ENCODE data around the gene ABHD10. TPM values are rescaled to one million over a fixed set of nuclear protein-coding genes. Genes with fewer than 3 reads are reported as not detected.

The ABHD10 gene
- total and polyA plus RNA-seq, 5 donors from 2014 or later, result 18.8 to 37.2 (median 34.3) TPM

DNA sequence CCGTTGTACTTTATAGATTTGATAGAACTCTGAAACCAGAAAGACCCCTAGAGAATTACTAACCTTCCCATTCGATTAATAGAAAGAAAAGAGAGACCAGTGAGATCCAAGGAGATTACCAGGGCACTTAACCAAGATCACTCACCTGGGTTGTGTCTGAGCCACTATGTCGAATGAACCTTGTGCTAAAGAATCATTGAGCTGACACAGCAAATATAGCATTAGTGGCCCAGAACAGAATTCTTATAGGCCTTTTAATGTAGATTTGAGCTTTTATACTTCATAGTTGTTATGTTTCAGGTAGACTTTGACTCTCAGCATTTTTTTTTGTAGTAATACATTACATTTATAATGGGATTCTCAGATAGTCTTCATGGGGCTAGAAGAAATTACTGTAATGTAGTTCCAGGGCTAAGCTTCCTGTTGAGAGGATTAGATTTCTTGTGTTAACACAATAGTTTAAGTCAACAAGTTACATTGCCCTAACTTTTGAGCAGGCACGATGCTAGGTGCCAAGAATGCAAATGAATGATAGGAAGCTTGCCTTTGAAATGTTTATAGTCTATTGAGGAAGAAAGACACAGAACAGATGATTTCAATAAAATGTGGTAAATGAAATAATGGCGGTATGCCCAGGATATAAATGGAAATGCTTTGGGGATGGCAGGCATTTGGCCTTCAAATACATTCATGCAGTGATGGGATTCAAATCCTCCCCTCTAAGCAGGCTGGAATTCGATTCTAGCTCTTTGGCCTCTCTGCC, 24.4 kb upstream of the ABHD10 start:
- DNase-seq (no peak), ATAC-seq (ENCODE audit: low read depth in 2 of 2) (no peak)
- H3K9me3 ChIP-seq (ENCODE audit: control insufficient read depth in 2 of 2, low read length in 2 of 2), result no peaks in the 10 kb centered on the region
- H3K27ac ChIP-seq (ENCODE audit: insufficient read depth, low read length, poor library complexity, severe bottlenecking), result no peak overlapping the region
- peaks cover 14% of the 10 kb centered on the region for H3K27me3 Mint-ChIP-seq
- no peaks in the 10 kb centered on the region for H3K36me3 Mint-ChIP-seq
- H3K4me3 Mint-ChIP-seq, result no peak overlapping the region
- H3K9me3 Mint-ChIP-seq, result peaks cover 0 to 1% (median 0%) of the 10 kb centered on the region in 7 donors
- H3K27me3 ChIP-seq (ENCODE audit: control insufficient read depth, insufficient read depth, low read length), result no peaks in the 10 kb centered on the region
- H3K27ac Mint-ChIP-seq, result no peak overlapping the region
- no peaks in the 10 kb centered on the region for H3K36me3 ChIP-seq (ENCODE audit: control insufficient read depth, insufficient read depth, low read length)
- no peaks in the 10 kb centered on the region for H3K4me1 ChIP-seq (ENCODE audit: control insufficient read depth, insufficient read depth, low read length, poor library complexity, severe bottlenecking)
- no peaks in the 10 kb centered on the region for H3K4me1 Mint-ChIP-seq
- H3K4me3 ChIP-seq (ENCODE audit: low read depth, low read length), result no peak overlapping the region

DNA sequence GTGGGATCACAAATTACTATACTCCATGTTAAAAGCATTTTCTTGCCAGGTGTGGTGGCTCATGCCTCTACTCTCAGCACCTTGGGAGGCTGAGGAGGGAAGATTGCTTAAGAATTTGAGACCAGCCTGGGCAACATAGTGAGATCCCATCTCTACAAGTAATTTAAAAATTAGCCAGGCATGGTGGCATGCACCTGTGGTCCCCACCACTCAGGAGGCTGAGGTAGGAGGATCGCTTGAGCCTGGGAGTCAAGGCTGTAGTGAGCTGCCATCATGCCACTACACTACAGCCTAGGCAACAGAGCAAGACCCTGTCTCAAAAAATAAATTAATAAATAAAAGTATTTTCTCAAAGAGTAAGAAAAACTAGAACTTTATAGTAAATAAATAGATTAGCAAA, 22.9 kb upstream of the ABHD10 start:
- Histone ChIP-seq H3K27me3 (ENCODE audit: control insufficient read depth, insufficient read depth, low read length) (no peaks in the 10 kb centered on the region), H3K27ac (ENCODE audit: insufficient read depth, low read length, poor library complexity, severe bottlenecking) (no peak overlapping the region), H3K9me3 (ENCODE audit: control insufficient read depth in 2 of 2, low read length in 2 of 2) (no peaks in the 10 kb centered on the region), H3K4me3 (ENCODE audit: low read depth, low read length) (no peak overlapping the region), H3K36me3 (ENCODE audit: control insufficient read depth, insufficient read depth, low read length) (no peaks in the 10 kb centered on the region), H3K4me1 (ENCODE audit: control insufficient read depth, insufficient read depth, low read length, poor library complexity, severe bottlenecking) (no peaks in the 10 kb centered on the region)
- Mint-ChIP-seq H3K27ac (no peak overlapping the region), H3K36me3 (no peaks in the 10 kb centered on the region), H3K9me3 (peaks cover 0 to 1% (median 0%) of the 10 kb centered on the region in 7 donors), H3K4me1 (no peaks in the 10 kb centered on the region), H3K4me3 (no peak overlapping the region), H3K27me3 (peaks cover 14% of the 10 kb centered on the region)
- no peak for DNase-seq
- ATAC-seq (ENCODE audit: low read depth in 2 of 2), result no peak

DNA sequence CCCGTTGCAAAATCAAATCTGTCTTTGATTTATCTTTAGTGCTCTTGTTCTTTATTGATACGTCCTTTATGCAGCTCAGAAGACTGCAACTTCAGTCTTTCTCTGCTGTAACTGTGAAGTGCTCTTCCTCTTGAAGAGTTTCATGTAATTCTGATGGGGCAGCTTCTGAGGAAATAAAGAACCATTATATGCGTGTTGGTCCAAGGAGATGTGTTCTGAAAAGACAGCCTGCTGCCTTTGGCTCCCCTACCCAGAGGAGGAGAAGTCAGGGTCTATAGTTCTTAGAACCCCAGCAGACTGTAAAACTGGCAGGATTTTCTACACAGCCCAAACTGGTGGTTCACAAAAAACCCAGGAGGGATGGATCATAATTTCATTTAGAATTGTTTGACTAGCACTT, 22.4 kb upstream of the ABHD10 start:
- ATAC-seq (ENCODE audit: low read depth in 2 of 2), result no peak
- no peak for DNase-seq
- peaks cover 14% of the 10 kb centered on the region for H3K27me3 Mint-ChIP-seq
- H3K36me3 Mint-ChIP-seq, result no peaks in the 10 kb centered on the region
- no peaks in the 10 kb centered on the region for H3K4me1 Mint-ChIP-seq
- Histone ChIP-seq H3K27me3 (ENCODE audit: control insufficient read depth, insufficient read depth, low read length) (no peaks in the 10 kb centered on the region), H3K4me1 (ENCODE audit: control insufficient read depth, insufficient read depth, low read length, poor library complexity, severe bottlenecking) (no peaks in the 10 kb centered on the region), H3K4me3 (ENCODE audit: low read depth, low read length) (no peak overlapping the region), H3K36me3 (ENCODE audit: control insufficient read depth, insufficient read depth, low read length) (no peaks in the 10 kb centered on the region), H3K27ac (ENCODE audit: insufficient read depth, low read length, poor library complexity, severe bottlenecking) (no peak overlapping the region), H3K9me3 (ENCODE audit: control insufficient read depth in 2 of 2, low read length in 2 of 2) (no peaks in the 10 kb centered on the region)
- H3K27ac Mint-ChIP-seq, result no peak overlapping the region
- peaks cover 0 to 1% (median 0%) of the 10 kb centered on the region in 7 donors for H3K9me3 Mint-ChIP-seq
- no peak overlapping the region for H3K4me3 Mint-ChIP-seq

DNA sequence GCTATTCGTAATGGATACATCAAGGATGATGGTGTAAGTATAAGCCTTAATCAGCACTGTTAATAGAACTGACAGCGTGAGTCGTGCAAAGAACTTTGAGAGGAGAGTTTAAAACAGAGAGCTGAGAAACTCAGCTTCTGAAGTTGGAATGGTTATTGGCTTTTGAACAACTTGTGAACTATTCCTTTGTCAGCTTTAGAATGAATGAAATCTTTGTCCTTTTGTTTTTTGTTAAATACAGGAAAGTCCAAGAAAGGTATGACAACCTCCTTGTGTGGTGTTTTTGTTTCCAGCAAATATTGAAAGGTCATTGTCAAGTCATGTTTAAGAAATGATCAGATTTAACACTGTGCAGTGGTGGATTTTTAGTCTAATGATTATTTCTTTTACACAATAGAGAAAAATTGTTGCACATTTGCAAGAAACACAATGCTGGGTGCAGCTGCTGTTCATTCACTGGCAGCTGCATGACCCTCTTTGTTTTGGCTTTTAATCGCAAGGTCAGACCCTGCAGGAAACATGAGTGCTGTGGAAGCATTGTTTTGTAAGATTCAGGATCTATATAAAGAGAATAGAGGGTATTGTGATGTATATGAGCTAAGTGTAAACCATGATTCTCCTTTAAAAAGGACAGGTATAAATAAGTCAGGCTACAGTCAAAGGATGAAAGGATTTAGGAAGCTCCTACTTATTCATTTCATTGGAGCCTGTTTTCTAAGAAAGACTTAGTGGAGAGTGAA, 21.7 kb upstream of the ABHD10 start:
- H3K27ac Mint-ChIP-seq, result peak overlapping the region in 1 of 3 donors; percentile 17
- DNase-seq (no peak), ATAC-seq (ENCODE audit: low read depth in 2 of 2) (no peak)
- no peaks in the 10 kb centered on the region for H3K36me3 Mint-ChIP-seq
- no peaks in the 10 kb centered on the region for H3K4me1 Mint-ChIP-seq
- Histone ChIP-seq H3K9me3 (ENCODE audit: control insufficient read depth in 2 of 2, low read length in 2 of 2) (no peaks in the 10 kb centered on the region), H3K27ac (ENCODE audit: insufficient read depth, low read length, poor library complexity, severe bottlenecking) (no peak overlapping the region), H3K4me1 (ENCODE audit: control insufficient read depth, insufficient read depth, low read length, poor library complexity, severe bottlenecking) (no peaks in the 10 kb centered on the region), H3K4me3 (ENCODE audit: low read depth, low read length) (no peak overlapping the region), H3K27me3 (ENCODE audit: control insufficient read depth, insufficient read depth, low read length) (no peaks in the 10 kb centered on the region), H3K36me3 (ENCODE audit: control insufficient read depth, insufficient read depth, low read length) (no peaks in the 10 kb centered on the region)
- no peak overlapping the region for H3K4me3 Mint-ChIP-seq
- H3K9me3 Mint-ChIP-seq, result peaks cover 0 to 1% (median 0%) of the 10 kb centered on the region in 7 donors
- H3K27me3 Mint-ChIP-seq, result peaks cover 14% of the 10 kb centered on the region

DNA sequence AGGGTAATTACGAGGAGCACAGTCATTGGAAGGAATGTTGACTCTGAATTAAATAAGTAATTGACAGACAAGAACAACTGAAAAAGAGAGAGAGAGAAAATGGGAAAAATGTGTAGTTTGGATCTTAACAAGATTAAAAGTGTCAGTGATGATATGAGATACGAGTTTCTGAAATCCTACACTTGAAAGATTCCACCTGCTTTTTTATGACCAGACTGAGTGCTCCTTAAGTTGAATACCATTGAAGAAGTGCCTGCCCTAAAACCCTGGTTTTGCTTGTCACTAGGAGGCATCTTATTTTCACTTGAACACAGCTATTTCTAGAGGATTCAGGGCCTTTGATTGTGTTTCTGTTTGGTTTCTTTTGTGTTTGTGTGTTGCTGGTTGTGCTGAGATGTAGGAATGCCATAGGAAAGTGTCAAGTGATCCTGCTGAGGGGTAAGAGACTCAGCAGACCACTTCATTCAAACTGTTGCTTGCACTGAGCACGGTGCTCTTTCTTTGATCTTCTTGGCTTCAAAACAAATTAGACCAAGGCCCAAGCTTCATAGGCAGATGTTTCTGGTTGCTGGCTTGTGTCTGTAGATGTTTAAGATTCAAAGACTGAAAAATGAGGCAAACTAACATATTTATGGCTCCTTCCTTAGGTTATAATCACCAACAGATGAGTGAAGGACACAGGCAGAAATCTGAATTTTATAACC, 17.2 kb upstream of the ABHD10 start:
- no peak overlapping the region for H3K4me3 ChIP-seq (ENCODE audit: low read depth, low read length)
- Mint-ChIP-seq H3K4me3 (no peak overlapping the region), H3K4me1 (no peaks in the 10 kb centered on the region), H3K9me3 (peaks cover 0 to 1% (median 0%) of the 10 kb centered on the region in 7 donors), H3K27me3 (peaks cover 10% of the 10 kb centered on the region), H3K36me3 (no peaks in the 10 kb centered on the region), H3K27ac (peak overlapping the region in 1 of 3 donors; percentile 7)
- no peaks in the 10 kb centered on the region for H3K27me3 ChIP-seq (ENCODE audit: control insufficient read depth, insufficient read depth, low read length)
- H3K9me3 ChIP-seq (ENCODE audit: control insufficient read depth in 2 of 2, low read length in 2 of 2), result no peaks in the 10 kb centered on the region
- H3K27ac ChIP-seq (ENCODE audit: insufficient read depth, low read length, poor library complexity, severe bottlenecking), result no peak overlapping the region
- DNase-seq (no peak), ATAC-seq (ENCODE audit: low read depth in 2 of 2) (no peak)
- no peaks in the 10 kb centered on the region for H3K36me3 ChIP-seq (ENCODE audit: control insufficient read depth, insufficient read depth, low read length)
- H3K4me1 ChIP-seq (ENCODE audit: control insufficient read depth, insufficient read depth, low read length, poor library complexity, severe bottlenecking), result no peaks in the 10 kb centered on the region

DNA sequence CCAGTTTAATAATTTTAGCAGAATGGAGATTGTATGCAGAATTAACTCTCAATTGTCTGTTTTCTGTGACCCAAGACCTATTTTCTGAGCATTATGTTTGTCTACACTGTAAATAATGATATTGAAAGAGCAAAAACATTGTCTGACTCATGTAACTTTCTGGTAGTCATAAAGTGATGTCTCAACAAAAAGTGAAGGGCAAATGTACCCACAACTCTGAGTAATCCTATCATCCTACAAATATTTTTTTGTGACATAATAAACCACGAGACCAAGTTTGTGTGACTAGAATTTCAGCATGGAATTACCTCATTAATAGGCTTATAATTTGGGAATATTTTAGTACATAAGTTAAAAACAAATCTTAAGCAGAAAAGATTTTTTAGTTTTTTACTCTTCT, 15.4 kb upstream of the ABHD10 start:
- H3K27me3 ChIP-seq (ENCODE audit: control insufficient read depth, insufficient read depth, low read length), result no peaks in the 10 kb centered on the region
- Mint-ChIP-seq H3K9me3 (peaks cover 0 to 1% (median 0%) of the 10 kb centered on the region in 7 donors), H3K27ac (no peak overlapping the region), H3K36me3 (no peaks in the 10 kb centered on the region), H3K4me1 (peaks cover 0 to 7% (median 2%) of the 10 kb centered on the region in 4 donors), H3K27me3 (no peaks in the 10 kb centered on the region), H3K4me3 (no peak overlapping the region)
- H3K9me3 ChIP-seq (ENCODE audit: control insufficient read depth in 2 of 2, low read length in 2 of 2), result no peaks in the 10 kb centered on the region
- ATAC-seq (ENCODE audit: low read depth in 2 of 2) (no peak), DNase-seq (peak in 1 of 3 donors; percentile 16)
- no peak overlapping the region for H3K27ac ChIP-seq (ENCODE audit: insufficient read depth, low read length, poor library complexity, severe bottlenecking)
- no peak overlapping the region for H3K4me3 ChIP-seq (ENCODE audit: low read depth, low read length)
- no peaks in the 10 kb centered on the region for H3K36me3 ChIP-seq (ENCODE audit: control insufficient read depth, insufficient read depth, low read length)
- H3K4me1 ChIP-seq (ENCODE audit: control insufficient read depth, insufficient read depth, low read length, poor library complexity, severe bottlenecking), result peaks cover 5% of the 10 kb centered on the region

DNA sequence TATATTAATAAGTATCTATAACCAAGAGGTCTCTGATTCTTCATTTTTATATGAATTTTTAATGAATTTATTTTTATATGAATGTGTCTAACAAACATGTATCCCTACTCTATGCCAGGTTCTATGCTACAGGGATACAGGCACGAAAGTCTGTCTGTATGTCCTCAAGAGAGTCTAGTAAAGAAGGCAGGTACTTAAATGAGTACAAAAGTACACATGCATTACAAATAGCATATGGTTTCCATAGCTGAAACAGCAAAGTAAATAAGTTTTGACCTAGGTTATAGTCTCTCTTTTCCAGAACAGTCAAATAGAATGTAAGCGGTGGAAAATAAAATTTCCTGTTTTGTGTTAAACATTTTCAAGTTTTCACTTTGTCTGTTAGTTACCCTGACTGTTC, 13.3 kb upstream of the ABHD10 start:
- no peak for DNase-seq
- no peak overlapping the region for H3K4me3 ChIP-seq (ENCODE audit: low read depth, low read length)
- H3K27me3 ChIP-seq (ENCODE audit: control insufficient read depth, insufficient read depth, low read length), result no peaks in the 10 kb centered on the region
- H3K4me1 ChIP-seq (ENCODE audit: control insufficient read depth, insufficient read depth, low read length, poor library complexity, severe bottlenecking), result peaks cover 5% of the 10 kb centered on the region
- H3K9me3 ChIP-seq (ENCODE audit: control insufficient read depth in 2 of 2, low read length in 2 of 2), result no peaks in the 10 kb centered on the region
- H3K4me1 Mint-ChIP-seq, result peaks cover 0 to 7% (median 2%) of the 10 kb centered on the region in 4 donors
- H3K36me3 ChIP-seq (ENCODE audit: control insufficient read depth, insufficient read depth, low read length), result no peaks in the 10 kb centered on the region
- H3K27ac ChIP-seq (ENCODE audit: insufficient read depth, low read length, poor library complexity, severe bottlenecking), result no peak overlapping the region
- no peak for ATAC-seq (ENCODE audit: low read depth in 2 of 2)
- no peaks in the 10 kb centered on the region for H3K27me3 Mint-ChIP-seq
- H3K27ac Mint-ChIP-seq, result no peak overlapping the region
- H3K9me3 Mint-ChIP-seq, result no peaks in the 10 kb centered on the region
- H3K36me3 Mint-ChIP-seq, result no peaks in the 10 kb centered on the region
- no peak overlapping the region for H3K4me3 Mint-ChIP-seq

Data from CD4-positive, CD25-positive, alpha-beta regulatory T cell (primary cell).